MCF 10A (cell line): ENCODE data around the gene TRDMT1. TPM values are rescaled to one million over a fixed set of nuclear protein-coding genes. Genes with fewer than 3 reads are reported as not detected.
A peak's percentile ranks its signal among the peaks of the same experiment; 100 is the strongest.

Experiments
- BruUV-seq: library from RNA; stranded (reverse); fragments of 400-500 nt; replicated peaks from 2 replicates; lab custom pipeline; 2021; lab: Mats Ljungman, UMichigan
- CTCF ChIA-PET: fragments of 300-600 bp; sonication (Branson Sonifier 250); formaldehyde crosslinking; extraction: SDS; loops from one replicate; lab custom pipeline; 2021; ENCODE audit warnings: antibody characterized with exemption, inconsistent platforms; lab: Yijun Ruan, JAX
- POLR2A ChIA-PET: fragments of 300-600, 350-650 bp; sonication (Branson Sonifier 250); formaldehyde crosslinking; extraction: SDS; loops from one replicate; lab custom pipeline; 2020; ENCODE audit warnings: antibody characterized with exemption, inconsistent platforms; lab: Yijun Ruan, JAX
- DNase-seq: peaks from one replicate; pipeline ENCODE4 v3.0.0-alpha.2; 2018; ENCODE audit not compliant: unreplicated experiment
- H3K27ac Mint-ChIP-seq: one replicate; pipeline ENCODE4 v1.8.0; 2022; ENCODE audit warnings: mild to moderate bottlenecking, low read depth, mixed read lengths; ENCODE audit not compliant: unreplicated experiment
- H3K27me3 Mint-ChIP-seq: one replicate; pipeline ENCODE4 v1.8.0; 2022; ENCODE audit warnings: mixed read lengths; ENCODE audit not compliant: insufficient read depth, unreplicated experiment
- H3K36me3 Mint-ChIP-seq: one replicate; pipeline ENCODE4 v1.8.0; 2022; ENCODE audit warnings: mild to moderate bottlenecking, moderate library complexity, mixed read lengths; ENCODE audit not compliant: insufficient read depth, unreplicated experiment
- H3K4me1 Mint-ChIP-seq: one replicate; pipeline ENCODE4 v1.8.0; 2022; ENCODE audit warnings: mixed read lengths; ENCODE audit not compliant: insufficient read depth, unreplicated experiment
- H3K4me3 Mint-ChIP-seq: one replicate; pipeline ENCODE4 v1.8.0; 2022; ENCODE audit warnings: mild to moderate bottlenecking, moderate library complexity, mixed read lengths; ENCODE audit not compliant: unreplicated experiment
- H3K9me3 Mint-ChIP-seq: one replicate; pipeline ENCODE4 v1.8.0; 2022; ENCODE audit warnings: mixed read lengths; ENCODE audit not compliant: unreplicated experiment
- CTCF ChIP-seq: fragments of 200-600 bp; IDR thresholded peaks from one replicate; pipeline ENCODE4 v1.8.0; 2022; ENCODE audit warnings: antibody characterized with exemption, mild to moderate bottlenecking; ENCODE audit not compliant: unreplicated experiment
- intact Hi-C: fragments of 100-400 bp; cut with micrococcal nuclease; formaldehyde crosslinking; loops from 2 replicates; pipeline ENCODE4 v1.14.1; 2022
- total RNA-seq: library from RNA; stranded (reverse); gene quantifications from 2 replicates; pipeline ENCODE4 v1.2.3, GENCODE V29; 2022

TRDMT1 gene
- total RNA-seq, 1 experiment from 2014 or later = 8.7 TPM

- ChIA-PET POLR2A (interaction anchor here (0.6 to 4.6 kb wide), 22 partner anchors 11 to 1340 kb away, joined by 3 to 126 read pairs (median 5); partner anchors contain the start of genes MINDY3, RSU1 and VIM), CTCF (interaction anchor here (0.6 to 3.6 kb wide), 12 partner anchors 13 to 356 kb away, joined by 3 to 23 read pairs (median 4); no protein-coding TSS in a partner anchor)
- BruUV-seq = TSS peak; percentile 65
- Mint-ChIP-seq H3K27me3 (no peaks in the 10 kb centered on the region), H3K4me3 (peak overlapping the region; percentile 90), H3K9me3 (no peaks in the 10 kb centered on the region), H3K4me1 (peaks cover 29% of the 10 kb centered on the region), H3K27ac (peak overlapping the region; percentile 88), H3K36me3 (peaks cover 5% of the 10 kb centered on the region)
- DNase-seq = peak; percentile 9
- intact Hi-C loops = loop anchor here (1.0 to 2.0 kb wide), 2 partner anchors 57 to 357 kb away; no protein-coding TSS in a partner anchor
- no peak for TF ChIP-seq CTCF
Observed at GRCh38 chr10:17200001-17200911, 1.2 kb downstream of the TRDMT1 start.

DNA sequence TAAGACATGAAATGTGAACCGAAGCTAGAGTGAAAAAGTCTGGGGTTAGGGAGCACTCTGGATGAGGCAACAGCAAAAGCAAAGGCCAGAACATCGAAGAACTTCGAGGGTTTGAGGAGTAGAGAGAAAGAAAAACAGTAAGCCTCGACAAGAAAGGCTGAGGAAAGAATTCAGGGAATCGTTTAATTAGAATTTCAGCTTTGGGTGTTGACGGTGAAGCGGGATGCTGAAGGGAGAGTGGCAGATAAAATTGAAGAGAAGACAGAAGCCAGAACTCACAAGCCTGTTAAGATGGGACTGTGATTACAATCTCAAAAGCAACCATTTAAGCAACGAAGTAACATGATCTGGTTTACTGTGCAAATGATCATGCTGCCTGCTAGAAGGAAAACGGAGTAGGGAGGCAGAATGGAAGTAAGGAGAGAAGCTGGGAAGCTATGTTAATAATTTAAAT, 2.1 kb downstream of the TRDMT1 start:
- POLR2A ChIA-PET = interaction anchor here (0.6 to 4.6 kb wide), 11 partner anchors 10 to 638 kb away, joined by 3 to 126 read pairs (median 6); partner anchors contain the start of genes RSU1 and VIM
- no peaks in the 10 kb centered on the region for H3K9me3 Mint-ChIP-seq
- peaks cover 29% of the 10 kb centered on the region for H3K4me1 Mint-ChIP-seq
- no peak for TF ChIP-seq CTCF
- H3K27me3 Mint-ChIP-seq = no peaks in the 10 kb centered on the region
- H3K4me3 Mint-ChIP-seq = peak overlapping the region; percentile 90
- peak; percentile 40 for DNase-seq
- CTCF ChIA-PET = interaction anchor here (0.5 to 3.6 kb wide), 6 partner anchors 18 to 235 kb away, joined by 3 to 23 read pairs (median 4); no protein-coding TSS in a partner anchor
- intact Hi-C loops = loop anchor here (1.0 kb wide), 1 partner anchor 176 kb away; no protein-coding TSS in a partner anchor
- BruUV-seq = no TSS peak
- H3K36me3 Mint-ChIP-seq = peaks cover 5% of the 10 kb centered on the region
- peak overlapping the region; percentile 88 for H3K27ac Mint-ChIP-seq

DNA sequence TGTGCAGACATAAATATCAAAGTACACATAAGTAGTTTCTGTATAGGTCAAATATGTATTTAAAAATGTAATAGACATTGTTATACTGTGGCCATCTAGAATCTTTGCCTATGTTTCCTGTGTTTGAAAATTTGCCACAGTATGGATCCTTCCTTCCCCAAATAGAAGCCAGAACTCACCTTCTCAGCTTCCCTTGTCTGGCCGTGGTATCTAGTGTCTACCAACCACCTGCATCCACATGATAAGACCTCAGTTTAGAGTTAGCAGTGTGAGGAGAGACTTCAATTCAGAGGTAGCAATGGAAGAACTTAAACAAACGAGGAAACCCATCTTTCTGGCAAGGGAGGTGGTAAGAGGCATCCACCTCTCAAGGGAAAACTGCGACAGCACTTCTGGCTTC, 4.9 kb downstream of the TRDMT1 start:
- Mint-ChIP-seq H3K4me3 (no peak overlapping the region), H3K27ac (no peak overlapping the region), H3K4me1 (peaks cover 24% of the 10 kb centered on the region), H3K36me3 (peaks cover 5% of the 10 kb centered on the region), H3K9me3 (peaks cover 7% of the 10 kb centered on the region), H3K27me3 (no peaks in the 10 kb centered on the region)
- DNase-seq = no peak
- no TSS peak for BruUV-seq
- intact Hi-C loops = no loop called here
- ChIA-PET POLR2A (interaction anchor here (0.7 to 1.4 kb wide), 2 partner anchors 32 to 158 kb away, joined by 3 to 4 read pairs; no protein-coding TSS in a partner anchor), CTCF (interaction anchor here (0.5 to 1.0 kb wide), 2 partner anchors 14 to 669 kb away, joined by 3 read pairs; no protein-coding TSS in a partner anchor)
- no peak for TF ChIP-seq CTCF
